OCI-LY3 (cell line): Measurements from ENCODE around the gene DACH2.

ENCODE experiments used
- H2AFZ ChIP-seq: fragments of 200-600, 300-600 bp; shearing (Covaris generic); 2 replicates; pipeline ENCODE4 v1.6.0; 2014; ENCODE audit warnings: antibody characterized with exemption, low read depth, low read length
- H3K27ac ChIP-seq: fragments of 200-600, 300-600 bp; sonication (generic); 2 replicates; pipeline ENCODE4 v1.5.1; 2014; ENCODE audit warnings: mild to moderate bottlenecking, low read length, moderate library complexity, mixed read lengths
- H3K27me3 ChIP-seq: fragments of 200-600, 300-600 bp; sonication (generic); 2 replicates; pipeline ENCODE4 v1.6.1; 2014; ENCODE audit warnings: low read depth, low read length, mixed read lengths
- H3K36me3 ChIP-seq: fragments of 200-600, 300-600 bp; sonication (generic); replicated peaks from 2 replicates; pipeline ENCODE3; 2014; ENCODE audit warnings: low read depth, low read length, mixed read lengths
- H3K4me1 ChIP-seq: fragments of 300-600, 200-600 bp; sonication (generic); 2 replicates; pipeline ENCODE4 v1.6.1; 2014; ENCODE audit warnings: low read length, mixed read lengths
- H3K4me2 ChIP-seq: fragments of 200-600, 300-600 bp; sonication (generic); 2 replicates; pipeline ENCODE4 v1.6.1; 2014; ENCODE audit warnings: low read length, mixed read lengths
- H3K4me3 ChIP-seq: fragments of 300-600, 200-600 bp; sonication (generic); 2 replicates; pipeline ENCODE4 v1.5.1; 2014; ENCODE audit warnings: antibody characterized with exemption, mild to moderate bottlenecking, low read length, moderate library complexity
- H3K79me2 ChIP-seq: fragments of 300-600, 200-600 bp; shearing (Covaris generic); 2 replicates; pipeline ENCODE4 v1.6.1; 2014; ENCODE audit warnings: mild to moderate bottlenecking, low read length, mixed read lengths
- H3K9ac ChIP-seq: fragments of 300-600, 200-600 bp; shearing (Covaris generic); 2 replicates; pipeline ENCODE4 v1.6.0; 2014; ENCODE audit warnings: mild to moderate bottlenecking, low read length, moderate library complexity
- H3K9me3 ChIP-seq: fragments of 200-600, 300-600 bp; shearing (Covaris generic); 2 replicates; pipeline ENCODE4 v1.6.1; 2014; ENCODE audit warnings: low read length, mixed read lengths; ENCODE audit not compliant: insufficient read depth
- H4K20me1 ChIP-seq: fragments of 200-600, 300-600 bp; sonication (generic); 2 replicates; pipeline ENCODE4 v1.6.1; 2016; ENCODE audit warnings: low read length, mixed read lengths; ENCODE audit not compliant: insufficient read depth
- EZH2phosphoT487 ChIP-seq: fragments of 200-600 bp; shearing (Covaris generic); IDR thresholded peaks from 2 replicates; pipeline ENCODE4 v1.6.1; 2018; ENCODE audit warnings: antibody characterized with exemption, mixed run types, low read depth
- TF ChIP-seq, protein P1 (sequence below): fragments of 200-600, 300-600 bp; sonication (generic); IDR thresholded peaks from 2 replicates; pipeline ENCODE4 v1.5.1; 2014; ENCODE audit warnings: antibody characterized with exemption, low read length, low read depth

Gene DACH2

GRCh38 chrX:86460760-86461159 lies 312.5 kb downstream of the DACH2 start:
- H3K9me3 ChIP-seq = no peaks in the 10 kb centered on the region
- no peak overlapping the region for H3K9ac ChIP-seq
- H3K27ac ChIP-seq = no peak overlapping the region
- H4K20me1 ChIP-seq = no peaks in the 10 kb centered on the region
- H3K4me2 ChIP-seq = no peak overlapping the region
- no peaks in the 10 kb centered on the region for H3K4me1 ChIP-seq
- H3K27me3 ChIP-seq = no peaks in the 10 kb centered on the region
- no peak overlapping the region for H2AFZ ChIP-seq
- no peak overlapping the region for H3K4me3 ChIP-seq
- no peaks in the 10 kb centered on the region for H3K36me3 ChIP-seq
- no peak for TF ChIP-seq EZH2phosphoT487
- TF ChIP-seq, protein P1, sequence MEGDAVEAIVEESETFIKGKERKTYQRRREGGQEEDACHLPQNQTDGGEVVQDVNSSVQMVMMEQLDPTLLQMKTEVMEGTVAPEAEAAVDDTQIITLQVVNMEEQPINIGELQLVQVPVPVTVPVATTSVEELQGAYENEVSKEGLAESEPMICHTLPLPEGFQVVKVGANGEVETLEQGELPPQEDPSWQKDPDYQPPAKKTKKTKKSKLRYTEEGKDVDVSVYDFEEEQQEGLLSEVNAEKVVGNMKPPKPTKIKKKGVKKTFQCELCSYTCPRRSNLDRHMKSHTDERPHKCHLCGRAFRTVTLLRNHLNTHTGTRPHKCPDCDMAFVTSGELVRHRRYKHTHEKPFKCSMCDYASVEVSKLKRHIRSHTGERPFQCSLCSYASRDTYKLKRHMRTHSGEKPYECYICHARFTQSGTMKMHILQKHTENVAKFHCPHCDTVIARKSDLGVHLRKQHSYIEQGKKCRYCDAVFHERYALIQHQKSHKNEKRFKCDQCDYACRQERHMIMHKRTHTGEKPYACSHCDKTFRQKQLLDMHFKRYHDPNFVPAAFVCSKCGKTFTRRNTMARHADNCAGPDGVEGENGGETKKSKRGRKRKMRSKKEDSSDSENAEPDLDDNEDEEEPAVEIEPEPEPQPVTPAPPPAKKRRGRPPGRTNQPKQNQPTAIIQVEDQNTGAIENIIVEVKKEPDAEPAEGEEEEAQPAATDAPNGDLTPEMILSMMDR = no peak
- no peaks in the 10 kb centered on the region for H3K79me2 ChIP-seq

- no peak overlapping the region for H3K4me3 ChIP-seq
- H3K9me3 ChIP-seq = no peaks in the 10 kb centered on the region
- no peak overlapping the region for H2AFZ ChIP-seq
- H3K9ac ChIP-seq = no peak overlapping the region
- H3K4me2 ChIP-seq = no peak overlapping the region
- no peaks in the 10 kb centered on the region for H3K36me3 ChIP-seq
- H3K27me3 ChIP-seq = no peaks in the 10 kb centered on the region
- no peaks in the 10 kb centered on the region for H3K79me2 ChIP-seq
- H3K4me1 ChIP-seq = no peaks in the 10 kb centered on the region
- H4K20me1 ChIP-seq = no peaks in the 10 kb centered on the region
- TF ChIP-seq, protein P1 = no peak
- TF ChIP-seq EZH2phosphoT487 = no peak
- no peak overlapping the region for H3K27ac ChIP-seq
Observed at GRCh38 chrX:86504297-86504696, 356.0 kb downstream of the DACH2 start.

GRCh38 chrX:86507331-86507730 lies 359.1 kb downstream of the DACH2 start:
- H3K27ac ChIP-seq = no peak overlapping the region
- no peak overlapping the region for H3K4me2 ChIP-seq
- no peaks in the 10 kb centered on the region for H3K9me3 ChIP-seq
- H3K9ac ChIP-seq = no peak overlapping the region
- H3K79me2 ChIP-seq = no peaks in the 10 kb centered on the region
- no peaks in the 10 kb centered on the region for H4K20me1 ChIP-seq
- no peak overlapping the region for H2AFZ ChIP-seq
- no peaks in the 10 kb centered on the region for H3K4me1 ChIP-seq
- H3K4me3 ChIP-seq = no peak overlapping the region
- TF ChIP-seq, protein P1 = no peak
- no peak for TF ChIP-seq EZH2phosphoT487
- H3K36me3 ChIP-seq = no peaks in the 10 kb centered on the region
- H3K27me3 ChIP-seq = no peaks in the 10 kb centered on the region

GRCh38 chrX:86579777-86580176 lies 431.5 kb downstream of the DACH2 start:
- no peaks in the 10 kb centered on the region for H3K27me3 ChIP-seq
- no peak overlapping the region for H3K27ac ChIP-seq
- no peaks in the 10 kb centered on the region for H3K9me3 ChIP-seq
- no peaks in the 10 kb centered on the region for H3K79me2 ChIP-seq
- no peak overlapping the region for H2AFZ ChIP-seq
- H3K4me3 ChIP-seq = no peak overlapping the region
- H3K36me3 ChIP-seq = no peaks in the 10 kb centered on the region
- TF ChIP-seq EZH2phosphoT487 = no peak
- TF ChIP-seq, protein P1 = no peak
- peaks cover 6% of the 10 kb centered on the region for H3K4me1 ChIP-seq
- H4K20me1 ChIP-seq = no peaks in the 10 kb centered on the region
- no peak overlapping the region for H3K9ac ChIP-seq
- no peak overlapping the region for H3K4me2 ChIP-seq
